Liver (tissue), 3 donors: ENCODE results near the gene KIF2C.

Experiments used
- ATF3 ChIP-seq: IDR thresholded peaks from 2 replicates; pipeline ENCODE4 v1.6.1; 2016; ENCODE audit warnings: antibody characterized with exemption
- CTCF ChIP-seq: fragments of 150-350 bp; IDR thresholded peaks from 2 replicates; pipeline ENCODE4 v1.5.1; 2017; ENCODE audit warnings: improper control_type of control experiment, low read depth, low read length; ENCODE audit not compliant: missing input control
- GABPA ChIP-seq, 2 donors: IDR thresholded peaks in 1 of 2; conservative IDR thresholded peaks in 1 of 2; 2 replicates each; pipeline ENCODE4 v1.6.1; 2016; ENCODE audit warnings: antibody characterized with exemption in 2 of 2, mild to moderate bottlenecking in 1 of 2, moderate library complexity in 1 of 2
- MAX ChIP-seq: IDR thresholded peaks from 2 replicates; pipeline ENCODE4 v1.6.1; 2016; ENCODE audit warnings: antibody characterized with exemption
- RAD21 ChIP-seq, 2 donors: IDR thresholded peaks; 2 replicates each; pipeline ENCODE4 v1.6.1; 2016; ENCODE audit warnings: antibody characterized with exemption in 2 of 2, mild to moderate bottlenecking in 2 of 2
- RXRA ChIP-seq, 2 donors: IDR thresholded peaks; 2 replicates each; pipeline ENCODE4 v1.6.1; 2017 to 2018; ENCODE audit warnings: antibody characterized with exemption in 2 of 2, mild to moderate bottlenecking in 1 of 2
- TAF1 ChIP-seq: conservative IDR thresholded peaks from 2 replicates; pipeline ENCODE4 v1.6.1; 2016; ENCODE audit warnings: antibody characterized with exemption, mild to moderate bottlenecking
- YY1 ChIP-seq: IDR thresholded peaks from 2 replicates; pipeline ENCODE4 v1.6.1; 2016; ENCODE audit warnings: antibody characterized with exemption, mild to moderate bottlenecking
- ZBTB33 ChIP-seq: IDR thresholded peaks from 2 replicates; pipeline ENCODE4 v1.6.1; 2016; ENCODE audit warnings: antibody characterized with exemption
- donor health status: healthy.
- donor health status: healthy.

GRCh38 chr1:44760876-44761275, 21.2 kb downstream of the KIF2C start:
- no peak for TF ChIP-seq RXRA (IDR thresholded peaks at IDR 0.05)
- no peak for TF ChIP-seq YY1
- no peak for TF ChIP-seq ATF3
- no peak for TF ChIP-seq CTCF
- TF ChIP-seq ZBTB33, result no peak
- TF ChIP-seq TAF1, result no peak
- TF ChIP-seq RAD21 (IDR thresholded peaks at IDR 0.05), result no peak
- no peak for TF ChIP-seq MAX
- no peak for TF ChIP-seq GABPA (IDR thresholded peaks at IDR 0.05 in 1 of 2, conservative IDR thresholded peaks at IDR 0.05 in 1 of 2)
